H9 (cell line): Measurements from ENCODE around the gene ANKRD28. TPM values are rescaled to one million over a fixed set of nuclear protein-coding genes. Genes with fewer than 3 reads are reported as not detected.

ENCODE experiments used
- DNase-seq: peaks from one replicate; pipeline ENCODE4 v3.0.0-alpha.2; 2017
- H2AFZ ChIP-seq: one replicate; pipeline ENCODE4 v1.6.1; 2013; ENCODE audit warnings: mild to moderate bottlenecking, low read length, control low read depth, moderate library complexity
- H2AK5ac ChIP-seq: 2 replicates; pipeline ENCODE4 v1.6.1; 2013; ENCODE audit warnings: low read length, control low read depth, mixed read lengths; ENCODE audit not compliant: insufficient read length
- H2BK120ac ChIP-seq: one replicate; pipeline ENCODE4 v1.6.1; 2013; ENCODE audit warnings: low read depth, mild to moderate bottlenecking, low read length, control low read depth, inconsistent platforms; ENCODE audit not compliant: poor library complexity, severe bottlenecking
- H2BK12ac ChIP-seq: 2 replicates; pipeline ENCODE4 v1.6.1; 2013; ENCODE audit warnings: low read length, control low read depth, mixed read lengths, low read depth; ENCODE audit not compliant: insufficient read length
- H2BK15ac ChIP-seq: 2 replicates; pipeline ENCODE4 v1.6.1; 2013; ENCODE audit warnings: low read depth, low read length, control low read depth
- H2BK20ac ChIP-seq: one replicate; pipeline ENCODE4 v1.6.1; 2013; ENCODE audit warnings: low read depth, mild to moderate bottlenecking, low read length, control low read depth, inconsistent platforms; ENCODE audit not compliant: poor library complexity, severe bottlenecking
- H2BK5ac ChIP-seq: 2 replicates; pipeline ENCODE4 v1.6.1; 2013; ENCODE audit warnings: low read length, control low read depth, mixed read lengths; ENCODE audit not compliant: insufficient read length
- H3K14ac ChIP-seq: 2 replicates; pipeline ENCODE4 v1.6.1; 2013; ENCODE audit warnings: low read length, control low read depth; ENCODE audit not compliant: insufficient read depth
- H3K18ac ChIP-seq: 2 replicates; pipeline ENCODE4 v1.6.1; 2013; ENCODE audit warnings: low read depth, mild to moderate bottlenecking, mixed read lengths, low read length, control low read depth; ENCODE audit not compliant: insufficient read length
- H3K23ac ChIP-seq: 2 replicates; pipeline ENCODE4 v1.6.1; 2013; ENCODE audit warnings: low read length, control low read depth, mixed read lengths, low read depth; ENCODE audit not compliant: insufficient read length
- H3K23me2 ChIP-seq: 2 replicates; pipeline ENCODE4 v1.6.1; 2013; ENCODE audit warnings: low read depth, mild to moderate bottlenecking, mixed read lengths, low read length, control low read depth; ENCODE audit not compliant: insufficient read length, poor library complexity, severe bottlenecking
- H3K27ac ChIP-seq: 2 replicates; pipeline ENCODE4 v1.5.1; 2013; ENCODE audit warnings: low read length, control low read depth, mixed read lengths, low read depth; ENCODE audit not compliant: insufficient read length
- H3K27me3 ChIP-seq: 2 replicates; pipeline ENCODE4 v1.6.1; 2013; ENCODE audit warnings: low read length, control low read depth, inconsistent platforms; ENCODE audit not compliant: insufficient read depth
- H3K4ac ChIP-seq: 2 replicates; pipeline ENCODE4 v1.6.1; 2013; ENCODE audit warnings: low read depth, mild to moderate bottlenecking, control low read depth, inconsistent platforms, low read length, moderate library complexity
- H3K4me1 ChIP-seq: 2 replicates; pipeline ENCODE4 v1.6.1; 2013; ENCODE audit warnings: low read length, control low read depth, inconsistent platforms; ENCODE audit not compliant: insufficient read depth
- H3K4me2 ChIP-seq: 2 replicates; pipeline ENCODE4 v1.6.1; 2013; ENCODE audit warnings: low read length, control low read depth, mixed read lengths; ENCODE audit not compliant: insufficient read length, insufficient read depth
- H3K56ac ChIP-seq: 2 replicates; pipeline ENCODE4 v1.6.1; 2013; ENCODE audit warnings: low read depth, mild to moderate bottlenecking, mixed read lengths, low read length, control low read depth; ENCODE audit not compliant: insufficient read length
- H3K79me1 ChIP-seq: 2 replicates; pipeline ENCODE4 v1.6.1; 2013; ENCODE audit warnings: low read depth, mild to moderate bottlenecking, moderate library complexity, low read length, control low read depth, inconsistent platforms; ENCODE audit not compliant: insufficient read depth, poor library complexity, severe bottlenecking
- H3K79me2 ChIP-seq: 2 replicates; pipeline ENCODE4 v1.6.1; 2013; ENCODE audit warnings: low read length, control low read depth, inconsistent platforms; ENCODE audit not compliant: insufficient read depth
- H3K9ac ChIP-seq: 2 replicates; pipeline ENCODE4 v1.6.1; 2013; ENCODE audit warnings: low read length, control low read depth, mixed read lengths; ENCODE audit not compliant: insufficient read length; ENCODE audit errors: extremely low read depth
- H3K9me3 ChIP-seq: one replicate; pipeline ENCODE4 v1.6.1; 2013; ENCODE audit warnings: low read depth, low read length, inconsistent platforms; ENCODE audit not compliant: control insufficient read depth
- H3T11ph ChIP-seq: one replicate; pipeline ENCODE4 v1.6.1; 2013; ENCODE audit warnings: mild to moderate bottlenecking, low read length, control low read depth, inconsistent platforms
- H4K20me1 ChIP-seq: one replicate; pipeline ENCODE4 v1.6.1; 2013; ENCODE audit not compliant: control insufficient read depth, insufficient read length, insufficient read depth
- H4K5ac ChIP-seq: 2 replicates; pipeline ENCODE4 v1.6.1; 2013; ENCODE audit warnings: low read depth, mild to moderate bottlenecking, mixed read lengths, low read length, control low read depth; ENCODE audit not compliant: insufficient read length
- H4K8ac ChIP-seq: replicated peaks from 2 replicates; pipeline ENCODE4 v1.6.1; 2013; ENCODE audit warnings: low read length, control low read depth, mixed read lengths, low read depth; ENCODE audit not compliant: insufficient read length
- H4K91ac ChIP-seq: 2 replicates; pipeline ENCODE4 v1.6.1; 2013; ENCODE audit warnings: low read depth, mild to moderate bottlenecking, moderate library complexity, mixed read lengths, low read length, control low read depth; ENCODE audit not compliant: insufficient read length
- H3K27ac Mint-ChIP-seq, 3 experiments: 2 replicates in 2 of 3; 3 replicates in 1 of 3; pipeline ENCODE4 v1.8.0; 2020 to 2021; ENCODE audit warnings: mixed read lengths in 3 of 3, mild to moderate bottlenecking in 1 of 3, moderate library complexity in 1 of 3
- H3K27me3 Mint-ChIP-seq: 2 replicates; pipeline ENCODE4 v1.8.0; 2021; ENCODE audit warnings: low read depth, mild to moderate bottlenecking, moderate library complexity, mixed read lengths
- H3K36me3 Mint-ChIP-seq, 3 experiments: 2 replicates in 2 of 3; 3 replicates in 1 of 3; pipeline ENCODE4 v1.8.0; 2020 to 2021; ENCODE audit warnings: low read depth in 3 of 3, mixed read lengths in 3 of 3; ENCODE audit not compliant: insufficient read depth in 1 of 3
- H3K4me1 Mint-ChIP-seq, 2 experiments: 2 replicates each; pipeline ENCODE4 v1.8.0; 2020; ENCODE audit warnings: mixed read lengths in 2 of 2
- H3K4me3 Mint-ChIP-seq, 2 experiments: 2 replicates in 1 of 2; 3 replicates in 1 of 2; pipeline ENCODE4 v1.8.0; 2020 to 2021; ENCODE audit warnings: mild to moderate bottlenecking in 2 of 2, mixed read lengths in 2 of 2, moderate library complexity in 1 of 2
- H3K9me3 Mint-ChIP-seq, 2 experiments: 2 replicates in 1 of 2; 3 replicates in 1 of 2; pipeline ENCODE4 v1.8.0; 2020; ENCODE audit warnings: mild to moderate bottlenecking in 2 of 2, mixed read lengths in 2 of 2, moderate library complexity in 1 of 2
- total RNA-seq: library from RNA; stranded (reverse); gene quantifications from 2 replicates; pipeline ENCODE4 v1.2.1, GENCODE V29; 2021
- TF ChIP-seq, protein P1 (sequence below): fragments of 200-600 bp; sonication (generic); conservative IDR thresholded peaks from 3 replicates; pipeline ENCODE4 v1.8.0; 2021; ENCODE audit warnings: antibody characterized with exemption, mild to moderate bottlenecking

ANKRD28 gene
- total RNA-seq, 1 experiment from 2014 or later: 59.0 TPM

GRCh38 chr3:15846606-15847005, 48.8 kb upstream of the ANKRD28 start:
- Histone ChIP-seq H3K4me2 (no peak overlapping the region), H2BK15ac (no peak overlapping the region), H3K79me2 (peaks cover 25% of the 10 kb centered on the region; the same call in 1 of the 2 replicates), H3K14ac (no peak overlapping the region), H3K56ac (no peak overlapping the region), H2BK120ac (no peak overlapping the region), H3K79me1 (peaks cover 5% of the 10 kb centered on the region), H3T11ph (no peak overlapping the region), H4K20me1 (no peaks in the 10 kb centered on the region), H3K23me2 (no peaks in the 10 kb centered on the region), H3K9me3 (no peaks in the 10 kb centered on the region), H4K91ac (no peak overlapping the region), H4K5ac (no peak overlapping the region), H3K4me1 (no peaks in the 10 kb centered on the region; the same call in 1 of the 2 replicates), H3K27ac (no peak overlapping the region), H2AFZ (no peak overlapping the region), H3K27me3 (no peaks in the 10 kb centered on the region), H2BK20ac (no peak overlapping the region), H2BK12ac (no peak overlapping the region), H3K9ac (no peak overlapping the region), H2AK5ac (no peak overlapping the region), H2BK5ac (no peak overlapping the region), H3K18ac (no peak overlapping the region), H4K8ac (no peak overlapping the region), H3K23ac (no peak overlapping the region), H3K4ac (no peak overlapping the region)
- Mint-ChIP-seq H3K4me1 (peaks cover 18 to 20% of the 10 kb centered on the region in 2 experiments), H3K9me3 (peaks cover 3 to 10% of the 10 kb centered on the region in 2 experiments; a peak in 4 of 5 replicates), H3K36me3 (peaks cover 11 to 23% (median 14%) of the 10 kb centered on the region in 3 experiments), H3K27me3 (no peaks in the 10 kb centered on the region), H3K27ac (no peak overlapping the region), H3K4me3 (no peak overlapping the region)
- TF ChIP-seq, protein P1, sequence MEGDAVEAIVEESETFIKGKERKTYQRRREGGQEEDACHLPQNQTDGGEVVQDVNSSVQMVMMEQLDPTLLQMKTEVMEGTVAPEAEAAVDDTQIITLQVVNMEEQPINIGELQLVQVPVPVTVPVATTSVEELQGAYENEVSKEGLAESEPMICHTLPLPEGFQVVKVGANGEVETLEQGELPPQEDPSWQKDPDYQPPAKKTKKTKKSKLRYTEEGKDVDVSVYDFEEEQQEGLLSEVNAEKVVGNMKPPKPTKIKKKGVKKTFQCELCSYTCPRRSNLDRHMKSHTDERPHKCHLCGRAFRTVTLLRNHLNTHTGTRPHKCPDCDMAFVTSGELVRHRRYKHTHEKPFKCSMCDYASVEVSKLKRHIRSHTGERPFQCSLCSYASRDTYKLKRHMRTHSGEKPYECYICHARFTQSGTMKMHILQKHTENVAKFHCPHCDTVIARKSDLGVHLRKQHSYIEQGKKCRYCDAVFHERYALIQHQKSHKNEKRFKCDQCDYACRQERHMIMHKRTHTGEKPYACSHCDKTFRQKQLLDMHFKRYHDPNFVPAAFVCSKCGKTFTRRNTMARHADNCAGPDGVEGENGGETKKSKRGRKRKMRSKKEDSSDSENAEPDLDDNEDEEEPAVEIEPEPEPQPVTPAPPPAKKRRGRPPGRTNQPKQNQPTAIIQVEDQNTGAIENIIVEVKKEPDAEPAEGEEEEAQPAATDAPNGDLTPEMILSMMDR: no peak
- no peak for DNase-seq
